Left kidney (tissue), 8 donors: ENCODE data around the gene TNFRSF1A. TPM values are rescaled to one million over a fixed set of nuclear protein-coding genes. Genes with fewer than 3 reads are reported as not detected.

ENCODE experiments used
- DNase-seq: peaks from one replicate; pipeline ENCODE4 v3.0.0-alpha.2; 2013
- long read RNA-seq, 8 donors: transcript quantifications; one replicate each; lab custom pipeline, GENCODE V29; 2026
- polyA plus RNA-seq: library from polyadenylated mRNA; unstranded; fragments of 120-200 nt; gene quantifications from one replicate; pipeline ENCODE4 v1.2.1, GENCODE V29; 2013; ENCODE audit not compliant: insufficient read length

TNFRSF1A gene
- 89.8 TPM for polyA plus RNA-seq
- long read RNA-seq, donor 1, transcript TNFRSF1A-201 (10 exons, 2,223 nt) = major isoform, 14 of 60 reads
- long read RNA-seq, donor 1, transcript TNFRSF1A-211 (2 exons, 554 nt) = minor isoform, 6 of 60 reads
- long read RNA-seq, donor 1, partial matches to known transcripts = 39 of 60 reads
- long read RNA-seq, donor 1, other reads (novel, unspliced or antisense) = 0 of 60 reads
- long read RNA-seq, donor 2, transcript TNFRSF1A-201 (10 exons, 2,223 nt) = major isoform, 22 of 25 reads
- long read RNA-seq, donor 2, partial matches to known transcripts = 0 of 25 reads
- long read RNA-seq, donor 2, other reads (novel, unspliced or antisense) = 0 of 25 reads
- long read RNA-seq, donor 3, transcript TNFRSF1A-201 (10 exons, 2,223 nt) = major isoform, 13 of 32 reads
- long read RNA-seq, donor 3, partial matches to known transcripts = 16 of 32 reads
- long read RNA-seq, donor 3, other reads (novel, unspliced or antisense) = 0 of 32 reads
- long read RNA-seq, donor 4, partial matches to known transcripts = 0 of 1 reads
- long read RNA-seq, donor 4, other reads (novel, unspliced or antisense) = 0 of 1 reads
- long read RNA-seq, donor 5, transcript TNFRSF1A-201 (10 exons, 2,223 nt) = major isoform, 30 of 34 reads
- long read RNA-seq, donor 5, partial matches to known transcripts = 0 of 34 reads
- long read RNA-seq, donor 5, other reads (novel, unspliced or antisense) = 0 of 34 reads
- long read RNA-seq, donor 6, transcript TNFRSF1A-201 (10 exons, 2,223 nt) = major isoform, 12 of 43 reads
- long read RNA-seq, donor 6, partial matches to known transcripts = 27 of 43 reads
- long read RNA-seq, donor 6, other reads (novel, unspliced or antisense) = 0 of 43 reads
- long read RNA-seq, donor 7, transcript TNFRSF1A-201 (10 exons, 2,223 nt) = major isoform, 25 of 46 reads
- long read RNA-seq, donor 7, partial matches to known transcripts = 17 of 46 reads
- long read RNA-seq, donor 7, other reads (novel, unspliced or antisense) = 0 of 46 reads
- long read RNA-seq, donor 8, transcript TNFRSF1A-201 (10 exons, 2,223 nt) = major isoform, 5 of 5 reads
- long read RNA-seq, donor 8, partial matches to known transcripts = 0 of 5 reads
- long read RNA-seq, donor 8, other reads (novel, unspliced or antisense) = 0 of 5 reads

DNA sequence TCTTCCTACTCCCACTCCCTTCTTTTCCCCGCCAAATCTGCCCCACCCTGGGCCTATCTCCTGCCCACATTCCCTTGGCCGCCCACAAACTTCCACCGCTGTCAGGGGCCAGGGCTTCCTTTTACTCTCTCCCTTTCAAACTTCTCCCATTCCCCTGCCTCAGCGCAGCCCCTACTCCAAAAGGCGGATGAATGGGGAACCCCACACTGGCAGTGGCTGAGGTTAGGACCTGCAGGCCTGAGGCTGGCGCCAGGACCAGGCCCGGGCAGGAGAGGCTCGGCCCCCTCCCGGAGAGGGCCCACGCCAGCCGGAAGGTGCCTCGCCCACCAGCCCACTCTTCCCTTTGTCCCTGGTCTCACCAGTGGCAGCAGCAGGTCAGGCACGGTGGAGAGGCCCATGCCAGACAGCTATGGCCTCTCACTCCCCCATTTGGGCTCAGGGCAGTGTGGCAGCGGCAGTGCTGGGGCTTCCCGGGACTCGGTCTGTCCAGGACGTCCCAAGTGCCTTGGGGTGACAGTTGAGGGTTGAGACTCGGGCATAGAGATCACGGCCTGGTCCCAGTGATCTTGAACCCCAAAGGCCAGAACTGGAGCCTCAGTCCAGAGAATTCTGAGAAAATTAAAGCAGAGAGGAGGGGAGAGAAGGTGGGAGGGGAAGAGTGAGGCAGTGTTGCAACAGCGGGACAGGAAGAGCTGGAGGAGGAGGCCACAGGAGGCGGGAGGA, at the start of gene TNFRSF1A:
TSS of gene TNFRSF1A (minus strand) at position 660 of the 723 bp plus-strand sequence. CDS start at position 398, 262 bp downstream.
- peak; percentile 76 for DNase-seq

- DNase-seq = no peak
Measured at GRCh38 chr12:6391013-6391412, 49.1 kb upstream of the TNFRSF1A start.

GRCh38 chr12:6390084-6390799, 48.4 kb upstream of the TNFRSF1A start:
- no peak for DNase-seq

DNA sequence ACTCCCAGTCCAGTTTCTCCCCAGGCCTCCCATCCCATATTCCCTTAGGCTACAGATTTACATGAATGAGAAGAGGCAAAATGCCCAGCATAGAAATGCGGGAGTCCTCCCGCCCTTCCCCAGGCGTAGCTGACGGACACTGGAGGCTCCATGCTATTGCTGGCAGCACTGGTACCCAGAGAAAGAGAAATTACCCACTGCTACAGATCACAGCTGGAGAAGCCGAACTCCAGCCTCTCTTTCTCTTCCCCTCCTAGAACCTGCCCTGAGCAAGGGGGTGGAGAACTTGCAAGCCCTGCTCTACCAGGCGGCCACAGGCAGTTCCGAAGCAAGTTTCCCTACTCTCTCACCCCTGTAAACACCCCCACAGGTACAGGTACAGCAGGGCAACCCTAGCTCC, 45.7 kb upstream of the TNFRSF1A start:
- no peak for DNase-seq

DNA sequence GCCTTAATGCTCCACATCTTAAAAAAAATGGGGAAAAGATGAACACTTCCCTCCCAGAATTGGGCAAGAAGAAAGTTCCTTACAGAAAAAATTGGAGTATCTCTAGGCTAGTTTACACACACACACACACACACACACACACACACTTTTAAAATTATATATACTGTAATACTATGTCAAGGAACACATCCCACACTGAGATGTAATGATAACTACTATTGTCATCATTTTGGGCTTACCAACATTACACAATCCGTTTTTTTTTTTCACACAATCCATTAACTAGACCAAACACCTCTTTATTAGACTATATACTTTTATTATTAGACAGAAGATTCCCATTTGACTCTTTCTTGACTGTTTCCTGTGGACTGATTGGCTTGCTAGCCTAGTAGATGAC, 44.6 kb upstream of the TNFRSF1A start:
- DNase-seq = no peak

GRCh38 chr12:6386038-6386437, 44.2 kb upstream of the TNFRSF1A start:
- DNase-seq = no peak

DNA sequence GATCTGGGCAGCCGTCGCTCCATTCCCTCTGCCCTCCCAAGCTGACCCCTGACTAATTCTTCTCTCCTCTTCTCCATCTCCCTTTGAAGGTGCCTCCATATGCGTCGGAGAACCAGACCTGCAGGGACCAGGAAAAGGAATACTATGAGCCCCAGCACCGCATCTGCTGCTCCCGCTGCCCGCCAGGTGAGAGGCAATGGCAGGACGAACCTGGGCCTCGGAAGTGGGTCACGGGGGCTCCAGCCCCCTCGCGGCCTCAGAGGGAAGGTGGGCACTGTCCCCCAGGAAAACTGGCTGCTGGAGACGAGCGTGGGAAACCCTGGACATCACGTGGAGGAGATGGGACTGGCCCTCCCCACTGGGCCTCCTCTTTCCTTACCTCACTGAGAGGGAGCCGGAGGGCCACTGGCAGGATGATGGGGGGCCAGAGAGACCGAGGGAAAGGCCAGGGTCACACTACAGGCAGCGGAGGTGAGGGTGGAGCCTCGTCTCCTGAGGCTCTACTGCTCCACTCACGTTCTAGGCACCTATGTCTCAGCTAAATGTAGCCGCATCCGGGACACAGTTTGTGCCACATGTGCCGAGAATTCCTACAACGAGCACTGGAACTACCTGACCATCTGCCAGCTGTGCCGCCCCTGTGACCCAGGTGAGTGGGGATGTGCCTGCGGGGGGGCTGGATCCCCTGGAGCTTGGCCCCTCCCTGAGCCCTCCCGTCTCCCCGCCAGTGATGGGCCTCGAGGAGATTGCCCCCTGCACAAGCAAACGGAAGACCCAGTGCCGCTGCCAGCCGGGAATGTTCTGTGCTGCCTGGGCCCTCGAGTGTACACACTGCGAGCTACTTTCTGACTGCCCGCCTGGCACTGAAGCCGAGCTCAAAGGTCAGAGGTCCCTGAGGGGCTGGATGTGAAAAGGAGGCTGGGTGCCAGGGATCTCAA, 42.9 kb upstream of the TNFRSF1A start:
- no peak for DNase-seq

DNA sequence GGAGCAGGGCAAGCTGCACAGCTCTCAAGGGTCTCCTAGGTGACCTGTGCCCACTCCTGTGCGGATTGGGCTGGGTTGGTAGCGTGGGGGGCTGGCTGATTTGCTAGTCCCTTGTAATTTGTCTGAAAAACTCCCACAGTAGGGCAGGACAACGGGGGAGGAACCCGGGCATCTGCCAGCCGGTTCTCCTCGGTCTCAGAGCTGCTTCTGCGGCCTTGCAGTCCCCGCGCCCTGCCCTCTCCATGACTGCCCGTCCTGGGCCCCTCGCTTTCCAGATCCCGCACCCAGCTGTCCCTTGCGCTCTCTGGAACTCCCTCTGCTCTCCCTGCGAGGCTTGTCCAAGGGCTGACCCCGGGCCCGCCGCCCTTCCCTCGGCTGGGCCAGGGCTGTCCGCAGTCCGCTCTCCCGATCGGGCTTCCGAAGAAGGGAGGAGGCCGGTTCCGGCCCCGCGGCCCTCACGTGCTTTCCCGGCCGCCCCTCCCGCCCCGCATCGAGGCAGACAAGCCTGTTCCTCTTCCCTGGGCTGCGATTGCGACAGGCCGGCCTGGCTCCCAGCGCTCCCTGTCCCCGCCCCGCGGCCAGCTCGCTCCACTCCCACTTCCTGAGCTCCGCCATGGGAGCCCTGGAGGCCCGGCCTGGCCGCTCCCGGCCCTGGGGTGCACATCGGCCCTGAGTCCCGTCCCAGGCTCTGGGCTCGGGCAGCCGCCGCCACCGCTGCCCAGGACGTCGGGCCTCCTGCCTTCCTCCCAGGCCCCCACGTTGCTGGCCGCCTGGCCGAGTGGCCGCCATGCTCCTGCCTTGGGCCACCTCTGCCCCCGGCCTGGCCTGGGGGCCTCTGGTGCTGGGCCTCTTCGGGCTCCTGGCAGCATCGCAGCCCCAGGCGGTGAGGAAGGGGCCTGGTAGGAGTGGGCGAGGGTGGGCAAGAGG, 42.0 kb upstream of the TNFRSF1A start, which contains the start of gene LTBR:
TSS of gene LTBR (plus strand) at position 591 of the 927 bp plus-strand sequence. CDS start at position 788, 197 bp downstream.
- peak; percentile 82 for DNase-seq

- DNase-seq = no peak
Measured at GRCh38 chr12:6382982-6383381, 41.1 kb upstream of the TNFRSF1A start.

DNA sequence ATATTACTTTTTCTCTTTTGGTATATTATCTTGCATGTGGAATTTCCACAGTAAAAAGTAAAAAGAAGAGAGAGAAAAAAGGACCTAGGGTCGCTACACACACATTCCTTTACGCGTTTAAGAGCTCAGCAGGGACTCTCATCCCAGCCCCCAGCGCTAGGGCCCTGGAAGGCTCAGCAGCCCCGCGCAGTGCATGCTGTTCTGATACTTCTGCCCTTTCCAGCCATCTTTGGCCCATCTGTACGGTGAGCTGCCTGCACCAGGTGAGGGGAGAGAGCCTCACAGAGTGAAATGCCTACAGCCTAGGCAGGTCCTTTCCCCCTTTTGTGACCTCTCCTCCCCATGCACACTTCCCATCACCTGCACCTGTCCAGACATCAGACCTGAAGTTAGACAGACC, 40.5 kb upstream of the TNFRSF1A start:
- DNase-seq = no peak

GRCh38 chr12:6380141-6381121, 38.6 kb upstream of the TNFRSF1A start:
- no peak for DNase-seq

- DNase-seq = no peak
Measured at GRCh38 chr12:6378709-6379472, 37.0 kb upstream of the TNFRSF1A start.

DNA sequence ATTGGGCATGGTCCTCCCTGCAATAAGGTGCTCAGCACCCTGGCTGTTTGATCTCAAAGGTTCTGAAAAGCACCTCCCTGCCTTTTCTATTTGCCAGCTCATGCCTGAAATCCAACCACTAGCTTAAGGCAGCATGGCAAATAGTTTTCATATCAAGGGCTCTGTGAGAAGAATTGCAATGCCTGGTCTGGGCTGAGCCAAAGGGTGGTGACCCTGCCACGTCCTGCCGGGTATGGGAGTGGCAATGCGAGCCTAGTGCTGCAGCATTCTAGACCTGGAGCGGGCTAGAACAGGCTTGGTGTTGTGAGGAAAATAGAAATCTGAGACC, 35.8 kb upstream of the TNFRSF1A start:
- no peak for DNase-seq

GRCh38 chr12:6376870-6377666, 35.2 kb upstream of the TNFRSF1A start:
- DNase-seq = no peak

DNA sequence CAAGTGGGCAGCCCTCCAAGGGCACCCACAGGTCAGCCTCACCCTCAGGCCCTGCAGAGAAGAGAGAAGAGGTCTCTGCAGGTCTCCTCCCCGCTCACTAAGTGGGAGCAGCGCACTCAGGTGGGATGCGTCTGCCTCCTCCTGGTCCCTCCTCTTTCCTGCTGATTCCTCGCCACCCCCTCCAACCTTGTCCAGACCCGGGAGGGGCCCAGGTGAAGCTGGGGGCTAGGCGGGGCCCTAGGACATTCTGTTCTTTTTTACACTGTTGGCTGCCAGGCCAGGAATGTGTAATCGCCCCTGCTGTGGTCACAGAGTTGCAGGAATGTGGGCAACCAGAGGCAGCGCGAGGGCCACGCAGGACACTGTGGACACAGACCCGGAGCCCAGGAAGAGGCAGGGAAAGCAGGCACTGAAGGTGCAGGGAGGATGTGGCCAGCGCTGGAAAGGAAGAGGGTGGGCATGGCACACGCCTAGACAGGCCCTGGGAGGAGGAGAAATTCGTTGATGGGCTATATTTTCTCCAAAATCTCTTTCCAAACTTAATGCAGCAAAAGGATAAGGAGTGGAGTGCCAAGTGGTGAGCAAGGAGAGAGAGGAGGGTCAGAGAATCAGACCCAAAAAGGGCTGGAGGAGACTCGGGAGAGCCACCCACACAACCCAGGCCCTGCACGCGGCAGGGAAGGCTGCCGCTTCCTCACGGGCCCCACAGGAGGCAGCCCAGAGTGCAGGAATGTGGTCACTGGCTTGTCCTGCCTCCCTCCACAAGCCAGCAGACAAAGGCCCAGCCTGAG, 34.4 kb upstream of the TNFRSF1A start:
- DNase-seq = no peak
